H1 (cell line): Measurements from ENCODE around the gene TRPM1. TPM values are rescaled to one million over a fixed set of nuclear protein-coding genes. Genes with fewer than 3 reads are reported as not detected.

Experiments
- CTCF ChIA-PET: fragments of 300-600 bp; sonication (Branson Sonifier 250); formaldehyde crosslinking; loops from one replicate; lab custom pipeline; 2021; ENCODE audit not compliant: partially characterized antibody; lab: Charles Lee
- POLR2A ChIA-PET: fragments of 300-600 bp; sonication (Branson Sonifier 250); formaldehyde crosslinking; loops from one replicate; lab custom pipeline; 2021; ENCODE audit warnings: inconsistent platforms; ENCODE audit not compliant: partially characterized antibody; lab: Charles Lee
- DNase-seq, 2 experiments: peaks; one replicate each; pipeline versions ENCODE4 v3.0.0 to v3.0.0-alpha.2; 2010 to 2022; ENCODE audit warnings: low spot score in 2 of 2, low read depth in 1 of 2, mixed read lengths in 1 of 2
- FAIRE-seq: peaks from 2 replicates; lab custom pipeline; 2011; peaks lifted over from hg19 to GRCh38; lab: Jason Lieb, UNC
- H2AFZ ChIP-seq: 2 replicates; pipeline ENCODE4 v1.8.1; 2012; ENCODE audit warnings: low read length, inconsistent platforms
- H2AK5ac ChIP-seq: 2 replicates; pipeline ENCODE4 v1.6.1; 2013; ENCODE audit warnings: low read depth, low read length
- H2BK120ac ChIP-seq: replicated peaks from 2 replicates; pipeline ENCODE3; 2013; ENCODE audit warnings: low read depth, low read length, inconsistent platforms
- H2BK12ac ChIP-seq: 2 replicates; pipeline ENCODE4 v1.6.1; 2013; ENCODE audit warnings: low read depth, low read length
- H2BK15ac ChIP-seq: 2 replicates; pipeline ENCODE4 v1.6.1; 2013; ENCODE audit warnings: low read length
- H2BK20ac ChIP-seq: 2 replicates; pipeline ENCODE4 v1.6.1; 2013; ENCODE audit warnings: low read length
- H2BK5ac ChIP-seq: 2 replicates; pipeline ENCODE4 v1.6.1; 2013; ENCODE audit warnings: low read depth, low read length
- H3K14ac ChIP-seq: 2 replicates; pipeline ENCODE4 v1.6.1; 2013; ENCODE audit warnings: inconsistent platforms; ENCODE audit not compliant: insufficient read length
- H3K18ac ChIP-seq: 2 replicates; pipeline ENCODE4 v1.6.1; 2013; ENCODE audit warnings: low read length; ENCODE audit errors: extremely low read depth
- H3K23ac ChIP-seq: 2 replicates; pipeline ENCODE4 v1.6.1; 2013; ENCODE audit warnings: inconsistent platforms; ENCODE audit not compliant: insufficient read length
- H3K23me2 ChIP-seq: 2 replicates; pipeline ENCODE4 v1.6.1; 2013; ENCODE audit warnings: low read depth, low read length
- H3K27ac ChIP-seq: 2 replicates; pipeline ENCODE4 v1.6.1; 2011; ENCODE audit warnings: low read depth, low read length, inconsistent platforms
- H3K27me3 ChIP-seq, 4 experiments: replicated peaks in 1 of 4; 1 replicate in 1 of 4; 2 replicates in 3 of 4; pipeline versions ENCODE4 v1.6.1 to v1.8.1; 2011 to 2013; ENCODE audit warnings: low read length in 3 of 4, mild to moderate bottlenecking in 3 of 4, inconsistent platforms in 2 of 4, mixed read lengths in 2 of 4, moderate library complexity in 1 of 4; ENCODE audit not compliant: control insufficient read depth in 3 of 4, insufficient read depth in 3 of 4; ENCODE audit errors: extremely low read depth in 1 of 4
- H3K36me3 ChIP-seq, 4 experiments: 2 replicates each; pipeline versions ENCODE4 v1.6.1 to v1.8.1; 2011 to 2013; ENCODE audit warnings: mild to moderate bottlenecking in 4 of 4, low read length in 3 of 4, moderate library complexity in 2 of 4, control low read depth in 1 of 4, inconsistent platforms in 1 of 4; ENCODE audit not compliant: insufficient read depth in 4 of 4, control insufficient read depth in 2 of 4
- H3K4ac ChIP-seq: replicated peaks from 2 replicates; pipeline ENCODE3; 2013; ENCODE audit warnings: low read length, low read depth, mixed read lengths, inconsistent platforms; ENCODE audit not compliant: insufficient read length
- H3K4me1 ChIP-seq, 4 experiments: replicated peaks in 1 of 4; 1 replicate in 1 of 4; 2 replicates in 3 of 4; pipeline versions ENCODE4 v1.6.1 to v1.8.1; 2011 to 2013; ENCODE audit warnings: low read length in 3 of 4, inconsistent platforms in 2 of 4, mixed read lengths in 1 of 4; ENCODE audit not compliant: insufficient read depth in 4 of 4, control insufficient read depth in 3 of 4
- H3K4me2 ChIP-seq, 2 experiments: 2 replicates each; pipeline versions ENCODE4 v1.6.1 to v1.8.1; 2011 to 2013; ENCODE audit warnings: low read depth in 2 of 2, low read length in 2 of 2, control low read depth in 1 of 2, inconsistent platforms in 1 of 2, mild to moderate bottlenecking in 1 of 2; ENCODE audit not compliant: insufficient read depth in 1 of 2
- H3K4me3 ChIP-seq, 4 experiments: fragments of 200-600, 300-600 bp in 1 of 4; sonication (generic), shearing (Covaris generic), sonication (Bioruptor Twin) in 1 of 4; 2 replicates each; pipeline versions ENCODE4 v1.5.1 to v1.8.1; 2011 to 2016; ENCODE audit warnings: low read length in 4 of 4, low read depth in 3 of 4, control low read depth in 2 of 4, inconsistent platforms in 2 of 4, mild to moderate bottlenecking in 2 of 4, mixed read lengths in 1 of 4, moderate library complexity in 1 of 4; ENCODE audit not compliant: insufficient read depth in 2 of 4; ENCODE audit errors: extremely low read depth in 1 of 4
- H3K56ac ChIP-seq: replicated peaks from 2 replicates; pipeline ENCODE3; 2013; ENCODE audit warnings: low read depth, mild to moderate bottlenecking, mixed read lengths, low read length, inconsistent platforms; ENCODE audit not compliant: insufficient read length
- H3K79me1 ChIP-seq: 2 replicates; pipeline ENCODE4 v1.6.1; 2013; ENCODE audit warnings: low read depth, low read length, control low read depth
- H3K79me2 ChIP-seq, 2 experiments: 2 replicates each; pipeline versions ENCODE4 v1.6.1 to v1.8.1; 2012 to 2013; ENCODE audit warnings: low read length in 2 of 2, mild to moderate bottlenecking in 2 of 2, inconsistent platforms in 1 of 2; ENCODE audit not compliant: insufficient read depth in 2 of 2, control insufficient read depth in 1 of 2
- H3K9ac ChIP-seq, 4 experiments: replicated peaks in 1 of 4; 1 replicate in 1 of 4; 2 replicates in 3 of 4; pipeline versions ENCODE4 v1.6.1 to v1.8.1; 2011 to 2013; ENCODE audit warnings: low read depth in 3 of 4, low read length in 3 of 4, control low read depth in 2 of 4, mild to moderate bottlenecking in 2 of 4, moderate library complexity in 2 of 4, inconsistent platforms in 1 of 4; ENCODE audit errors: extremely low read depth in 1 of 4
- H3K9me3 ChIP-seq, 2 experiments: 2 replicates each; pipeline versions ENCODE4 v1.6.1 to v1.8.1; 2012 to 2013; ENCODE audit warnings: mild to moderate bottlenecking in 2 of 2, moderate library complexity in 2 of 2, control low read depth in 1 of 2, inconsistent platforms in 1 of 2, low read depth in 1 of 2, low read length in 1 of 2, mixed read lengths in 1 of 2; ENCODE audit not compliant: insufficient read depth in 2 of 2
- H4K20me1 ChIP-seq, 2 experiments: replicated peaks in 1 of 2; 2 replicates each; pipeline versions ENCODE3 to v1.8.1; 2011 to 2013; ENCODE audit warnings: inconsistent platforms in 2 of 2, low read length in 2 of 2, mild to moderate bottlenecking in 1 of 2; ENCODE audit not compliant: insufficient read depth in 2 of 2, control insufficient read depth in 1 of 2
- H4K5ac ChIP-seq: 2 replicates; pipeline ENCODE4 v1.6.1; 2013; ENCODE audit warnings: low read length, low read depth, mixed read lengths, inconsistent platforms; ENCODE audit not compliant: insufficient read length
- H4K8ac ChIP-seq: 2 replicates; pipeline ENCODE4 v1.8.0; 2013; ENCODE audit warnings: mild to moderate bottlenecking, moderate library complexity, low read length, inconsistent platforms; ENCODE audit not compliant: insufficient read depth; ENCODE audit errors: extremely low read depth
- H4K91ac ChIP-seq: replicated peaks from 2 replicates; pipeline ENCODE3; 2013; ENCODE audit warnings: low read length, mixed read lengths, inconsistent platforms; ENCODE audit not compliant: insufficient read length
- CBX8 ChIP-seq: fragments of 300-800, 300-1000 bp; sonication (generic); IDR thresholded peaks from 2 replicates; pipeline ENCODE4 v1.7.1; 2016; ENCODE audit warnings: low read depth, low read length, borderline replicate concordance
- CREB1 ChIP-seq: IDR thresholded peaks from 2 replicates; pipeline ENCODE4 v1.6.1; 2012; ENCODE audit warnings: inconsistent platforms
- EGR1 ChIP-seq: IDR thresholded peaks from 2 replicates; pipeline ENCODE4 v1.6.1; 2011; ENCODE audit warnings: low read depth, low read length, borderline replicate concordance
- EZH2 ChIP-seq: fragments of 200-600 bp; sonication (generic); IDR thresholded peaks from 2 replicates; pipeline ENCODE4 v1.7.1; 2012; ENCODE audit warnings: low read depth, mild to moderate bottlenecking, moderate library complexity, low read length, inconsistent platforms; ENCODE audit not compliant: severe bottlenecking
- GABPA ChIP-seq: IDR thresholded peaks from 2 replicates; pipeline ENCODE4 v1.6.1; 2011; ENCODE audit warnings: mild to moderate bottlenecking, low read length, moderate library complexity, borderline replicate concordance; ENCODE audit not compliant: insufficient read depth
- HDAC2 ChIP-seq, 2 experiments: fragments of 300-600 bp in 1 of 2; sonication (generic) in 1 of 2; IDR thresholded peaks; 2 replicates each; pipeline ENCODE4 v1.6.1; 2011 to 2012; ENCODE audit warnings: low read depth in 2 of 2, low read length in 2 of 2, mild to moderate bottlenecking in 2 of 2, moderate library complexity in 2 of 2, borderline replicate concordance in 1 of 2, inconsistent platforms in 1 of 2
- JUN ChIP-seq: IDR thresholded peaks from 2 replicates; pipeline ENCODE4 v1.6.1; 2011; ENCODE audit warnings: low read depth, mild to moderate bottlenecking, improper control_type of control experiment, low read length
- KDM1A ChIP-seq: fragments of 200-600, 300-600 bp; sonication (generic); IDR thresholded peaks from 2 replicates; pipeline ENCODE4 v1.7.1; 2016; ENCODE audit warnings: mild to moderate bottlenecking, low read length, borderline replicate concordance
- KDM4A ChIP-seq: IDR thresholded peaks from one replicate; pipeline ENCODE4 v1.7.1; 2012; ENCODE audit warnings: low read depth, mild to moderate bottlenecking, moderate library complexity, low read length, inconsistent platforms; ENCODE audit not compliant: severe bottlenecking
- polyA plus RNA-seq, 7 experiments: library from polyadenylated mRNA; depleted of rRNA in 3 of 7; stranded (reverse) in 5 of 7; unstranded in 2 of 7; fragments of >200 nt in 5 of 7; fragments of 200-250 nt in 2 of 7; gene quantifications; 1 replicate in 5 of 7; 2 replicates in 1 of 7; 4 replicates in 1 of 7; pipeline versions ENCODE4 v1.2.1 to v1.2.3, GENCODE V29; 2011 to 2013; ENCODE audit warnings: missing spikeins in 2 of 7, mixed read lengths in 2 of 7
- total RNA-seq: library from RNA; stranded (reverse); fragmentation: NEBNext Ultra II Directional; extraction: Animal tissue kit (Norgen Biotek cat#: 25700); gene quantifications from 2 replicates; pipeline ENCODE4 v1.2.1, GENCODE V29; 2021
- TF ChIP-seq, protein P1 (sequence below): IDR thresholded peaks from 2 replicates; pipeline ENCODE4 v1.6.1; 2012; ENCODE audit warnings: low read length, inconsistent platforms
- TF ChIP-seq, protein P2 (sequence below): IDR thresholded peaks from 2 replicates; pipeline ENCODE4 v1.6.1; 2012; ENCODE audit warnings: inconsistent platforms
- TF ChIP-seq, protein P3 (sequence below): IDR thresholded peaks from 2 replicates; pipeline ENCODE4 v1.6.1; 2012; ENCODE audit warnings: inconsistent platforms

TRPM1 gene
- total and polyA plus RNA-seq, 2 of the 8 experiments (the other 6 are each of a cell fraction or from before 2014, with no cell fraction given): 0.05 TPM; not detected in 1

DNA sequence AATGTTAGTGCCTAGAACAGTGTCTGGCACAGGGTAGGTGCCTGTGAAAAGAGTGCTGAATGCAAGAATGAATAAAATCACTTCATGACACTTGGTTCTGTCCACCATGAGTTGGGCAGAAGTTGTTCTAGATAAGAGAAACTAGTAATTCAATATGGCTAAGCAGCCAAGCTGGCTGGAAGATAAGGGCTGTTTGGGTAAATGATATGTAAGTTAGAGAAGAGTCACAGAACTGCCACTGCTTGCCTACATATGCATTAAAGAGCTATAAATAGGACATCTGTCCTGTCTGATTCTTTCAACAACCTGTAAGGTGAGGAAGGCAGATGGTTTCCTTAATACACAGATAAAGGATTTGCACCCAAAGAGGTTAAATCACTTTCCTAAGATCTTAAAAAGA is 123.2 kb downstream of the TRPM1 start:
- H2BK15ac ChIP-seq: no peak overlapping the region
- no peak overlapping the region for H3K23ac ChIP-seq
- H3K23me2 ChIP-seq: no peaks in the 10 kb centered on the region
- H4K91ac ChIP-seq: no peak overlapping the region
- no peak overlapping the region for H3K9ac ChIP-seq
- no peak overlapping the region for H2AFZ ChIP-seq
- H2BK20ac ChIP-seq: no peak overlapping the region
- FAIRE-seq (no peak), DNase-seq (no peak)
- H3K79me2 ChIP-seq: peaks cover 0 to 12% of the 10 kb centered on the region in 2 experiments; a peak in 1 of 4 replicates
- H3K4me1 ChIP-seq: no peaks in the 10 kb centered on the region
- H3K4ac ChIP-seq: no peak overlapping the region
- POLR2A ChIA-PET: no interaction called here
- H3K9me3 ChIP-seq: no peaks in the 10 kb centered on the region
- no peak overlapping the region for H3K56ac ChIP-seq
- no peak overlapping the region for H3K14ac ChIP-seq
- H3K4me2 ChIP-seq: no peak overlapping the region
- CTCF ChIA-PET: interaction anchor here (1.6 kb wide), 1 partner anchor 16 kb away, joined by 4 read pairs; no protein-coding TSS in a partner anchor
- peaks cover 0 to 3% (median 0%) of the 10 kb centered on the region in 4 experiments; a peak in 4 of 8 replicates for H3K36me3 ChIP-seq
- no peak overlapping the region for H2BK12ac ChIP-seq
- H3K27me3 ChIP-seq: no peaks in the 10 kb centered on the region; a peak in 1 of 7 replicates
- no peak overlapping the region for H2BK5ac ChIP-seq
- H3K27ac ChIP-seq: no peak overlapping the region
- H4K20me1 ChIP-seq: peaks cover 0 to 2% of the 10 kb centered on the region in 2 experiments
- no peak overlapping the region for H4K8ac ChIP-seq
- no peaks in the 10 kb centered on the region; the same call in 1 of the 2 replicates for H3K79me1 ChIP-seq
- no peak overlapping the region for H2BK120ac ChIP-seq
- no peak overlapping the region for H3K18ac ChIP-seq
- no peak overlapping the region for H3K4me3 ChIP-seq
- H4K5ac ChIP-seq: no peak overlapping the region
- H2AK5ac ChIP-seq: no peak overlapping the region
- no peak for TF ChIP-seq HDAC2 (IDR thresholded peaks at IDR 0.05; ENCODE audit: borderline replicate concordance in 1 of 2, low read depth in 2 of 2, low read length in 2 of 2)
- TF ChIP-seq, protein P1, sequence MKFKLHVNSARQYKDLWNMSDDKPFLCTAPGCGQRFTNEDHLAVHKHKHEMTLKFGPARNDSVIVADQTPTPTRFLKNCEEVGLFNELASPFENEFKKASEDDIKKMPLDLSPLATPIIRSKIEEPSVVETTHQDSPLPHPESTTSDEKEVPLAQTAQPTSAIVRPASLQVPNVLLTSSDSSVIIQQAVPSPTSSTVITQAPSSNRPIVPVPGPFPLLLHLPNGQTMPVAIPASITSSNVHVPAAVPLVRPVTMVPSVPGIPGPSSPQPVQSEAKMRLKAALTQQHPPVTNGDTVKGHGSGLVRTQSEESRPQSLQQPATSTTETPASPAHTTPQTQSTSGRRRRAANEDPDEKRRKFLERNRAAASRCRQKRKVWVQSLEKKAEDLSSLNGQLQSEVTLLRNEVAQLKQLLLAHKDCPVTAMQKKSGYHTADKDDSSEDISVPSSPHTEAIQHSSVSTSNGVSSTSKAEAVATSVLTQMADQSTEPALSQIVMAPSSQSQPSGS: no peak
- no peak for TF ChIP-seq CREB1
- TF ChIP-seq JUN: no peak
- TF ChIP-seq, protein P2, sequence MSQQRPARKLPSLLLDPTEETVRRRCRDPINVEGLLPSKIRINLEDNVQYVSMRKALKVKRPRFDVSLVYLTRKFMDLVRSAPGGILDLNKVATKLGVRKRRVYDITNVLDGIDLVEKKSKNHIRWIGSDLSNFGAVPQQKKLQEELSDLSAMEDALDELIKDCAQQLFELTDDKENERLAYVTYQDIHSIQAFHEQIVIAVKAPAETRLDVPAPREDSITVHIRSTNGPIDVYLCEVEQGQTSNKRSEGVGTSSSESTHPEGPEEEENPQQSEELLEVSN: no peak
- no peak for TF ChIP-seq EGR1
- no peak for TF ChIP-seq CBX8
- no peak for TF ChIP-seq KDM4A
- TF ChIP-seq KDM1A: no peak
- no peak for TF ChIP-seq EZH2
- TF ChIP-seq GABPA: no peak
- TF ChIP-seq, protein P3, sequence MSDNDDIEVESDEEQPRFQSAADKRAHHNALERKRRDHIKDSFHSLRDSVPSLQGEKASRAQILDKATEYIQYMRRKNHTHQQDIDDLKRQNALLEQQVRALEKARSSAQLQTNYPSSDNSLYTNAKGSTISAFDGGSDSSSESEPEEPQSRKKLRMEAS: no peak
